GM19468 (cell line): ENCODE data around the gene SOX10.
"Not testable (repeated sequence)": the region's sequence is repeated elsewhere in the genome, so short reads cannot be mapped to it uniquely, and the experiment has no call there.

Source experiments
- ATAC-seq: cut with Tn5 transposase; IDR thresholded peaks from one replicate; pipeline ENCODE4 v1.9.1; 2021; ENCODE audit warnings: mild to moderate bottlenecking, moderate library complexity, moderate number of reproducible peaks; ENCODE audit not compliant: unreplicated experiment; ENCODE audit errors: extremely low read depth

The SOX10 gene

DNA sequence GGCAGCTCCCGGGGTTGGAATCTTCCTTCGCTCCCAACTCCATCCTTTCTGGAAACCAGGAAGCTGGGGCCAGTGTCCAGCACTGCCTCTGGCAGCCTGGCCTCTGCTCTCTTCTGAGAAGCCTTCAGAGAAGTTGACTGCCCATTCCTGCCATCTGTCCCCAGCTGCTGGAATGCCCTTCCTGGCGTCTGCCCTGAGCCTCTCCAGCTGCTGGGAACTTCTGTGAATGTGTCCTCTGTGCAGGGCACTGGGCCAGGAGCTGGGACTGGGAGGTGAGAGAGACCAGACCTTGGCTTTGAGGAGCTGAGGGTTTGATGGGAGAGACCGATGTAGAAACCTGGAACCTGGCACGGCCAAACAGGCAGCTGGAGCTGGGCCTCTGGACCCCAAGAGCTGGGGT lies 5.9 kb upstream of the SOX10 start:
- no peak for ATAC-seq

DNA sequence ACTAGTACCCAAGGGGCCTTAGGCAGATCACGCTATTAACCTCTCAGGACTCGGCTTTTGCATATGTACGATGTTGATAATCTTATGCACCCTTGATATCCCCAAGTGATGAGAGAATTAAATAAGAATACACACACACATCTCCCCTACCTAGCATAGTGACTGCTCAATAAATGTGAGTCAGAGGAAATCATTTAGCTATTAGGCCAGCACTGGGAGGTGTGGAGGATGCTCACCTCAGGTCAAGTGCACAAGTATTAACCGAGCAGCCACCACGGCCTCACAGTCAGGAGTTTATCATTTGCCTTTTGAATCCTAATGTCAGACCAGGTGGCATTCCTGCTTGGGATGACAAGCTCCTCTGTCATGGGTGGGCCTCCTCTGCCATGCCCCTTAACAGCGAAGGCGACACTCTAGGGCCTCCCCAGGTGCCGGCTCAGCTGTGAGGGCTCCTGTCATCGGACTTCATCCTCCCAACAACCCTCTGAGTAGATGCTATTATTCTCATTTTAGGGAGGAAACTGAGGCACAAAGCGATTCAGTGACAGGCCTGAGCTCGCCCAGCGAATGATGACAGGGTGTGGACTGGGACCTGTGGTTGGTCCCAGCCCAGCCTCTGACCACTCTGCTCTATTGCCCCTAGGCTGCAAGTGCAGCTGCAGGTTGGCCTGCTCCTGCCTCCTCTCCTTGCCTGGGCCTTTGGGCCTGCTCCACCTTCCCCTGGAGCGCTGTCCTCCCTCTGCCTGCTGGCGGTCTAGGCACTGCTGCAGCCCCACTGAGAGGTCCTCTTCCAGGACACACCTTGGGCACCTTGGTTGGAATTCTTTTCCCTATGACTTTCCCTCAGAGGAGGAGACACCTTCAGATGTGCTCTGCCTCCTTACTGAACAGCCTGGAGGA lies 5.0 kb upstream of the SOX10 start:
- no peak for ATAC-seq

DNA sequence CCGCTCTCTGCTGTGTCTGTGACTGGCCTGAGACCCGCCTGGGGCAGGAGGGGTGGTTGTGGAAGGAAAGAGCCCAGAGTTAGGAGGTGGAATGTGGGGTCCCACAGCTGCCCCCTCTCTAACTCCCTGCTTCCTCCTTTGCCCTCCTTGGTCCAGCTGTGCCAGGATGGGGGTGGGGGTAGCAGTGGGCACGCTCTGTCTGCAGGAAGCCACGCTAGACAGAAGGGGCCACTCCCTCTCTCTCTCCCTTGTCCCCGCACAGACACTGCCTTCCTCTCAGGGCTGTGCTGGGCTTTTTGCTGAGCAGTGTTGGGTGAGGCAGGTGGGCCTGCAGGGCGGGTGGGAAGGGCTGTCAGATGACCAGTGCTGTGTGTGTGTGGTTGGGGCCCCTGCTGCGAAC lies 2.0 kb upstream of the SOX10 start:
- ATAC-seq: no peak

GRCh38 chr22:37985751-37986281 lies 1.5 kb upstream of the SOX10 start:
- ATAC-seq: no peak

GRCh38 chr22:37985050-37985585 lies 763 bp upstream of the SOX10 start:
- ATAC-seq: no peak

- no peak for ATAC-seq
Measured at GRCh38 chr22:37982938-37983859, 1.2 kb downstream of the SOX10 start.

DNA sequence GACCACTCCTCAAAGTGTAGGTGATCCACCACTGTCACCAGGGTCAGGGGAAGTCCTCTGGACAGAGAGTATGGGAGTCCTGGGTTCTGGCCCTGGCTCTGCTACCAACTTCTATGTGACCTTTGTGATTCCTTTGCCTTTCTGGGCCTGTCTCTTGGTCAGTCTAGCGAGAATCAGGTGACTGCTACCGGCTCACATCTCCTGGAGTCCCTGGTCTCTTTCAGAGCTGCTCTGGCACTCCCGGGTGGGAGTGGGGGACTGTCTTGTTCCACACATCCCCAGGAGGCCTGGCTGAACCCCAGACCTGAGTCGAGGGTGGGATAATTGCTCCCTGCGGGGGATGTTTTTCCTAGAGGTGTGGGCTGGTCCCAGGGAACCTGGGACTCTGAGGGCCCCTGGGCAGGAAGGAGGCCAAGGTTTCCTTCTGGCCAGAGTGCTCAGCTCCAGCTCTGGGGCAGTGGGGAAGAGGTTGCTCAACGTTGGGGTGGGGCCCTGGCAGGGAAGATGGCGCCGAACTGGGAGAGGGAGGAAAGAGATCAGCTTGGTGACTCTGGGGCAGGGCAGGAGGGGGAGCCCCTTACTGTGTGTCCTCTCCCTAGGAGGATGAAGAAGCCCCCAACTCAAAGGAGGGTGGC lies 2.1 kb downstream of the SOX10 start:
- no peak for ATAC-seq

DNA sequence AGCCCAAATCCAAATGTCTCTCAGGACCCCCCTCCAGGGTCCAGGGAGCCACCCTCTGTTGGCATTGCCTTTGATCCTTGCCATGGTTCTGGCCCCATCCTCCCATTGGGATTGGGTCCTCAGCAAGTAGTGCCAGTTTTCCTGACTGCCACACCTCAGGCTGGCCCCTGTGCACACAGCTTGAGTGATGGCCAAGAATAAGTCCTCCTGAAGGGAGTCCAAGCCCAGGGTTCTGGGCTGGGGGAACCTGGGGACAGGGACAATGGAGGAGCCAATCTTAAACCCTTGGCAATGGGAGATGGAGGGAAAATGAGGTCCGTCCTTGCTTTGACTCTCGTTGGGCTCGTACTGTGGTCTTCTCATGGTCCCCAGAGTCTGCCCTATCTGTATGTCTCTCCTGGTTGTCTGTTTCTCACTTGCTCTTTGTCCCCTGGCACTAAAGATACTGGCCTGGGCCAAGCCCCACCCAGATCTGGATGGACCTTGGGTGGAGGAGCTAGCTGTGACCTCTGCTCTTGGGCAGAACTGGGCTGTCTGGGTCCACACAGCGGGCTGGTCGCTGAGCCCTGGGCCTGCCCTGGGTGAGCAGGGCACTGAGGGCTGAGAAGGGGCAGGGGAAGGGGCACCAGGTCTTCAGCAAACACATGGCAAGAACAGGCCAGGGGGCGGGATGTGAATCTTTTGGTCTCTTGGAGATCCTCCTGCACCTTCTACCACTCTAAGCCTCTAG lies 2.9 kb downstream of the SOX10 start:
- ATAC-seq: no peak

- no peak for ATAC-seq
Measured at GRCh38 chr22:37979782-37980181, 4.6 kb downstream of the SOX10 start.

DNA sequence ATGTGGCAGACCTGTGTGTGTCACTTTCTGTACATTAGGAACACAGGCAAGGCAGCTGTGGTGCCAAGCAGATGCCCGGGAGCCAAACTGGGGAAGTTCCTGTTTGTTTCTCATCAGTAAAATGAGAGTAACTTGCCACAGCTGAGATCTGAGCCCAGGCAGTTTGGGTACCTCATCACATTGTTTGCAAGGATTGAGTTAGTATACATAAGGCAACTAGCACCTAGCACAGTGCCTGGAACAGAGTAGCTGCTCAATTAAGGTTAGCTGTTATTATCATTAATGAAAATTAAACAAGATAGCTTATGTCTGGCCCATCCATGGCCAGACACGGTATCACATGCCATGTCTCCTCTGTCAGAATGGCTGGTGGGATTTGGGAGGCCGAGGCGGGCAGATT lies 7.8 kb downstream of the SOX10 start:
- no peak for ATAC-seq

DNA sequence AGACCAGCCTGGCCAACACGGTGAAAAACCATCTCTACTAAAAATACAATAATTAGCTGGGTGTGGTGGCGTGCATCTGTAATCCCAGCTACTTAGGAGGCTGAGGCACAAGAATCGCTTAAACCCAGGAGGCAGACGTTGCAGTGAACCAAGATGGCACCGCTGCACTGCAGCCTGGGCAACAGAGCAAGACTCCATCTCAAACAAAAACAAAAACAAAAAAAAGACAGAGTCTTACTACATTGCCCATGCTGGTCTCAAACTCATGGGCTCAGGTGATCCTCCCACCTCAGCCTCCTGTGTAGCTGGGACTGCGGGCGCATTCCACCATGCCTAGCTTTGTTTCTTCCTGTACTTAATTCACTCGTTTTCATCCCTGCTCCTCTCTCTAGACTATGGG lies 8.3 kb downstream of the SOX10 start:
- ATAC-seq: not testable (repeated sequence)

DNA sequence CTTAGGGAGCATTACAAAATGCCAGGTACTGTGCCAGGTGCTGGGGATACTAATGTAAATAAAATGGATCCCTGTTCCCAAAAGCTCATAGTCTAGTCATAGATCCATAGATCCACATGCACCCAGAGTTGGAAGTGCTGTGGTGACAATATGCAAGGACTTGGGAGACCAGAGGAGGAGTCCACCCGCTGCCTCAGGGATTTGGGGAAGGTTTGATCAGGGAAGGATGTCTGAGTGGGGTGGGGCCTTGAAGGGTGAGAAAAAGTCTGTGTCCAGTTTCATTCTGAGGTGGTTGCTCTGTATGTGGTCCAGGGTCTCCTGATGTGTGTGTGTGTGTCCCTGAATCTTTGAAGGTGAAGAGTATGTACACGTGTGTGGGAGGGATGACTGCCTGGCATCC lies 9.2 kb downstream of the SOX10 start:
- ATAC-seq: no peak

- ATAC-seq: no peak
Measured at GRCh38 chr22:37973271-37974170, 10.8 kb downstream of the SOX10 start.

DNA sequence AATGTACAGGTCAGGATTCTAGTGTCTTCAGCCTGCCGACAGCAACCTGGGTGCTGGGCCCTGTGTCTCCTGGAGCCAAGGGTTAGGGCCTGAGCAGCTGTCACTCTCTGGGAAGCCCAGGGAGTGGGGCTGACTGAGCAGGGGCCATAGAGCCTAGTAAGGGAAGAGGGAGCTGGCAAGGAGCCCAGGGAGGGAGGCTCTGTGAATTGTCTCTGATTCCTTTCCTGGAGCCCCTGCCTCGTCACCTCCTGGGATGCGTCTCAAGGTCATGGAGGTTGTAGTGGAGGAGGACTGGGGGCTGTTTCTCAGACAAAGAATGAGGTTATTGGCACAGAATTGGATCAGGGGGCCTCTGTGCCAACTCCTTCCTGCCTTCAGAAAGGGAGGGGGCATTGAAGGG lies 11.8 kb downstream of the SOX10 start:
- ATAC-seq: no peak

GRCh38 chr22:37971475-37972434 lies 12.6 kb downstream of the SOX10 start:
- no peak for ATAC-seq

GRCh38 chr22:37970864-37971263 lies 13.5 kb downstream of the SOX10 start:
- no peak for ATAC-seq

DNA sequence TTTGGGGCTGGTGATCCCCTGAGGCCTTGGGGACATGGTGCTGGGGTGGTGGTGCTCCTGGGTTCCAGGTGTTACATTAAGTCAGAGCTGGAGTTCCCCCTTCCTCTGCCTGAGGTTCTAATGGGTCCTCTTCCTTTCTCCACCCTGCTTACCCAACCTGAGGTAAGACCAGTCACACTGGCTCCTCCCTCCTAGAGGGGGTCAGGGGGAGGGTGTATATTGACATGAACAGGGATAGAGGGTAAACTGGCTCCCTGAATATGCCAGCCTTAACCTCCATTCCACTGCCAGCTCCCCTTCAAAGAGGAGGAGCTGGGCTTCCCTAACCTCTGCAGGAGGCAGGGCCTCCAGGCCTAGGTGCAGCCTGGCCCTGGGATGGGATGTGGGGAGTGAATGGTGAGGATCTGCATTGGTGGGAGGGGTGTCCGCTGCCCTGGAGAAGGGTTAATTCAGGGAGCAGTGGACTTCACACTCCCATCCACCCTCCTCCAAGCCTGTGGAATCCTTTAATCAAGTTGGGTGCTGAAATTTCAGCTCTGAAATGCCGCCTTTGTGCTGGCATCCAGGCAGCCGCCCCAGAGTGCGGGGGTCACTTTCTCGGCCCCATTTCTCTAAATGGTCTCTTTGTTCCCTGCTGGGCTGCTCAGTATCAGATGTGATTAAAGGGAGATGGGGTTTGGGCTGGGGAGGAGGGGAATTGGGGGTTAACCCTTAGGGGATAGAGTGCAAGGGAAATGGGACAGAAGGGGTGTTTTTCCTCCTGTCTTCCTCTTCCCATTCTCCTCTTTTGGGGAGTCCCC lies 15.7 kb downstream of the SOX10 start:
- no peak for ATAC-seq
